HepG2 (cell line): Measurements from ENCODE around the gene TNRC18. TPM values are rescaled to one million over a fixed set of nuclear protein-coding genes. Genes with fewer than 3 reads are reported as not detected.

Experiments used
- ATAC-seq: fragments of 200-7000 bp; cut with Tn5 transposase; 3 replicates; pipeline ENCODE4 v1.9.1; 2020; ENCODE audit warnings: mild to moderate bottlenecking, moderate library complexity
- BruUV-seq: library from RNA; stranded (reverse); fragments of 400-500 nt; replicated peaks from 2 replicates; lab custom pipeline; 2021; lab: Mats Ljungman, UMichigan
- CTCF ChIA-PET: fragments of 300-600 bp; formaldehyde crosslinking; extraction: SDS; loops from one replicate; lab custom pipeline; 2021; ENCODE audit warnings: low total read pairs, inconsistent platforms, low intra/inter-chr PET ratio; lab: Yijun Ruan, JAX
- POLR2A ChIA-PET: fragments of 350-600 bp; sonication (Branson Sonifier 250); formaldehyde crosslinking; loops from one replicate; lab custom pipeline; 2020; ENCODE audit warnings: antibody characterized with exemption, inconsistent platforms; lab: Yijun Ruan, JAX
- DNase-seq: peaks from one replicate; pipeline ENCODE4 v3.0.0-alpha.2; 2015; ENCODE audit warnings: low spot score
- FAIRE-seq: peaks from 3 replicates; lab custom pipeline; 2011; peaks lifted over from hg19 to GRCh38; lab: Jason Lieb, UNC
- H2AFZ ChIP-seq: one replicate; pipeline ENCODE4 v1.6.1; 2011; ENCODE audit warnings: low read length, inconsistent platforms
- H3K27ac ChIP-seq: fragments of 300-600 bp; 3 replicates; pipeline ENCODE4 v1.8.0; 2011; ENCODE audit warnings: mixed run types, mild to moderate bottlenecking, mixed read lengths, low read length, inconsistent platforms; ENCODE audit not compliant: insufficient read depth; ENCODE audit errors: extremely low read length
- H3K27me3 ChIP-seq, 2 experiments: fragments of 200-600 bp in 1 of 2; 2 replicates in 1 of 2; 3 replicates in 1 of 2; pipeline versions ENCODE4 v1.6.0 to v1.8.0; 2011; ENCODE audit warnings: low read length in 2 of 2, mild to moderate bottlenecking in 2 of 2, moderate library complexity in 2 of 2, inconsistent platforms in 1 of 2; ENCODE audit not compliant: insufficient read depth in 2 of 2, control insufficient read depth in 1 of 2
- H3K36me3 ChIP-seq, 2 experiments: fragments of 200-600 bp in 1 of 2; replicated peaks in 1 of 2; 2 replicates in 1 of 2; 3 replicates in 1 of 2; pipeline versions ENCODE4 v1.5.1 to v1.8.0; 2011; ENCODE audit warnings: low read length in 2 of 2, inconsistent platforms in 1 of 2; ENCODE audit not compliant: insufficient read depth in 2 of 2, control insufficient read depth in 1 of 2
- H3K4me1 ChIP-seq: 2 replicates; pipeline ENCODE4 v1.5.1; 2012; ENCODE audit warnings: low read length, inconsistent platforms; ENCODE audit not compliant: insufficient read depth
- H3K4me2 ChIP-seq: 2 replicates; pipeline ENCODE4 v1.6.0; 2011; ENCODE audit warnings: low read depth, low read length, inconsistent platforms
- H3K4me3 ChIP-seq, 3 experiments: fragments of 200-600 bp in 1 of 3; sonication (generic), shearing (Covaris generic) in 1 of 3; replicated peaks in 1 of 3; 2 replicates each; pipeline ENCODE4 v1.5.1; 2011 to 2016; ENCODE audit warnings: low read length in 3 of 3, inconsistent platforms in 2 of 3, low read depth in 2 of 3, mild to moderate bottlenecking in 2 of 3, control low read depth in 1 of 3, mixed read lengths in 1 of 3; ENCODE audit not compliant: insufficient read depth in 1 of 3
- H3K79me2 ChIP-seq: one replicate; pipeline ENCODE4 v1.6.1; 2011; ENCODE audit warnings: low read length, inconsistent platforms; ENCODE audit not compliant: insufficient read depth
- H3K9ac ChIP-seq: 2 replicates; pipeline ENCODE4 v1.6.0; 2011; ENCODE audit warnings: mild to moderate bottlenecking, low read depth, low read length, inconsistent platforms; ENCODE audit not compliant: insufficient read depth
- H3K9me3 ChIP-seq: 2 replicates; pipeline ENCODE4 v1.5.1; 2012; ENCODE audit warnings: mild to moderate bottlenecking, low read length
- H4K20me1 ChIP-seq: 2 replicates; pipeline ENCODE4 v1.6.0; 2011; ENCODE audit warnings: inconsistent platforms, mild to moderate bottlenecking, low read length, moderate library complexity; ENCODE audit not compliant: insufficient read depth
- AGO2 ChIP-seq: fragments of 200-400 bp; formaldehyde crosslinking; optimal IDR thresholded peaks from 2 replicates; pipeline ENCODE3; 2017; ENCODE audit warnings: mild to moderate bottlenecking, low read depth, low read length, moderate library complexity
- CREM ChIP-seq, 2 experiments: sonication (generic) in 1 of 2; formaldehyde crosslinking in 1 of 2; IDR thresholded peaks; 2 replicates each; pipeline versions ENCODE4 v1.4.0 to v1.6.1; 2016 to 2020; ENCODE audit warnings: antibody characterized with exemption in 1 of 2, mild to moderate bottlenecking in 1 of 2, missing genetic modification reagents in 1 of 2
- ETV6 ChIP-seq: sonication (generic); formaldehyde crosslinking; conservative IDR thresholded peaks from 2 replicates; pipeline ENCODE4 v1.4.0; 2020; ENCODE audit warnings: missing genetic modification reagents
- KDM1A ChIP-seq: IDR thresholded peaks from 2 replicates; pipeline ENCODE4 v1.6.1; 2016; ENCODE audit warnings: missing compliant biosample characterization
- MNT ChIP-seq: fragments of 450-650 bp; IDR thresholded peaks from 2 replicates; pipeline ENCODE4 v1.6.1; 2016
- POLR2A ChIP-seq, 2 experiments: IDR thresholded peaks; 2 replicates each; pipeline ENCODE4 v1.6.1; 2011; ENCODE audit warnings: low read depth in 2 of 2, low read length in 2 of 2, mild to moderate bottlenecking in 1 of 2, moderate library complexity in 1 of 2; ENCODE audit not compliant: insufficient read depth in 1 of 2
- RBAK ChIP-seq: sonication (generic); formaldehyde crosslinking; IDR thresholded peaks from 2 replicates; pipeline ENCODE4 v1.5.1; 2020; ENCODE audit warnings: mild to moderate bottlenecking, missing genetic modification reagents
- SNRNP70 ChIP-seq: fragments of 200-400 bp; formaldehyde crosslinking; IDR thresholded peaks from 2 replicates; pipeline ENCODE4 v1.6.1; 2017; ENCODE audit warnings: mild to moderate bottlenecking, low read depth, low read length, moderate library complexity
- U2AF1 ChIP-seq: fragments of 200-400 bp; formaldehyde crosslinking; optimal IDR thresholded peaks from 2 replicates; pipeline ENCODE3; 2017; ENCODE audit warnings: mild to moderate bottlenecking, low read depth, low read length
- ZNF12 ChIP-seq: sonication (generic); formaldehyde crosslinking; IDR thresholded peaks from 2 replicates; pipeline ENCODE4 v1.5.0; 2020; ENCODE audit warnings: missing genetic modification reagents
- ZNF121 ChIP-seq: sonication (generic); formaldehyde crosslinking; IDR thresholded peaks from 2 replicates; pipeline ENCODE4 v1.5.0; 2020; ENCODE audit warnings: mild to moderate bottlenecking, missing genetic modification reagents
- ZNF230 ChIP-seq: sonication (generic); formaldehyde crosslinking; IDR thresholded peaks from 2 replicates; pipeline ENCODE4 v1.4.0; 2020; ENCODE audit warnings: mild to moderate bottlenecking, missing genetic modification reagents
- ZNF672 ChIP-seq: sonication (generic); formaldehyde crosslinking; IDR thresholded peaks from 2 replicates; pipeline ENCODE4 v1.8.1; 2022; ENCODE audit warnings: missing genetic modification reagents
- WGBS: methylation state at CpG from one replicate; pipeline ENCODE4 v1.1.6; 2017; ENCODE audit warnings: low lambda C conversion rate; 5-methylcytosine and 5-hydroxymethylcytosine counted together
- in situ Hi-C: cut with HindIII; loops from 2 replicates; pipeline ENCODE4 v1.10.0; 2017; ENCODE audit warnings: low pct_unique_long_range_greater_than_20kb; ENCODE audit not compliant: extremely low pct_ligation_motif_present
- intact Hi-C: fragments of 100-400 bp; cut with micrococcal nuclease; formaldehyde crosslinking; loops from one replicate; pipeline ENCODE4 v1.10.0; 2022; ENCODE audit not compliant: unreplicated experiment
- polyA plus RNA-seq, 8 experiments: library from polyadenylated mRNA; depleted of rRNA in 3 of 8; stranded (reverse) in 7 of 8; unstranded in 1 of 8; fragments of >200 nt; fragmentation: Illumina TruSeq in 4 of 8; extraction: Trizol in 4 of 8; gene quantifications; 2 replicates each; pipeline versions ENCODE4 v1.2.1 to v1.2.3, GENCODE V29; 2011 to 2016; ENCODE audit warnings: low read depth in 4 of 8, missing spikeins in 1 of 8, mixed read lengths in 1 of 8; ENCODE audit not compliant: insufficient read depth in 1 of 8
- total RNA-seq, 5 experiments: library from RNA; depleted of rRNA; stranded (reverse); fragments of >200 nt; fragmentation: Illumina TruSeq; extraction: Trizol; gene quantifications; 2 replicates each; pipeline ENCODE4 v1.2.3, GENCODE V29; 2016; ENCODE audit warnings: low read depth in 1 of 5

Gene TNRC18
- total and polyA plus RNA-seq, 2 of the 13 experiments (the other 11 are each of a cell fraction or from before 2014, with no cell fraction given), result 11.7 to 17.4 TPM

GRCh38 chr7:5433181-5433580 lies 9.5 kb upstream of the TNRC18 start:
- ChIA-PET CTCF (no interaction called here), POLR2A (interaction anchor here (0.5 kb wide), 1 partner anchor 21 kb away, joined by 4 read pairs; no protein-coding TSS in a partner anchor)
- WGBS, result 100% methylated on average over 3 of the region's 3 CpGs
- Histone ChIP-seq H3K27me3 (no peaks in the 10 kb centered on the region; a peak in 1 of 5 replicates), H3K4me2 (no peak overlapping the region), H3K9me3 (peaks cover 13% of the 10 kb centered on the region; the same call in 1 of the 2 replicates), H3K36me3 (peaks cover 0 to 4% of the 10 kb centered on the region in 2 experiments; a peak in 1 of 5 replicates), H3K9ac (no peak overlapping the region), H2AFZ (no peak overlapping the region), H3K4me3 (no peak overlapping the region), H3K27ac (no peak overlapping the region), H4K20me1 (peaks cover 16% of the 10 kb centered on the region; the same call in 1 of the 2 replicates), H3K4me1 (peaks cover 40% of the 10 kb centered on the region), H3K79me2 (peaks cover 30% of the 10 kb centered on the region)
- FAIRE-seq (no peak), DNase-seq (no peak), ATAC-seq (no peak)
- in situ Hi-C loops, result no loop called here
- BruUV-seq, result no TSS peak
- TF ChIP-seq RBAK (CRISPR knock-in tag), result peak; percentile 98
- 0 out of 2 replicates have a peak, but pooled peaks have one; percentile 63 for TF ChIP-seq KDM1A (CRISPR knock-in tag)
- TF ChIP-seq CREM (IDR thresholded peaks at IDR 0.05), result no peak
- no peak for TF ChIP-seq CREM (CRISPR knock-in tag; IDR thresholded peaks at IDR 0.05)
- TF ChIP-seq AGO2, result peak; percentile 67
- no peak for TF ChIP-seq U2AF1
- TF ChIP-seq ZNF12 (CRISPR knock-in tag), result peak; percentile 100
- TF ChIP-seq POLR2A (IDR thresholded peaks at IDR 0.05; ENCODE audit: insufficient read depth in 1 of 2, low read depth in 2 of 2, low read length in 2 of 2), result 0 out of 4 replicates have a peak, but pooled peaks of 1 of the 2 experiments have one; percentile 24
- TF ChIP-seq ZNF672 (CRISPR knock-in tag), result no peak
- TF ChIP-seq ETV6, result no peak
- intact Hi-C loops, result no loop called here

DNA sequence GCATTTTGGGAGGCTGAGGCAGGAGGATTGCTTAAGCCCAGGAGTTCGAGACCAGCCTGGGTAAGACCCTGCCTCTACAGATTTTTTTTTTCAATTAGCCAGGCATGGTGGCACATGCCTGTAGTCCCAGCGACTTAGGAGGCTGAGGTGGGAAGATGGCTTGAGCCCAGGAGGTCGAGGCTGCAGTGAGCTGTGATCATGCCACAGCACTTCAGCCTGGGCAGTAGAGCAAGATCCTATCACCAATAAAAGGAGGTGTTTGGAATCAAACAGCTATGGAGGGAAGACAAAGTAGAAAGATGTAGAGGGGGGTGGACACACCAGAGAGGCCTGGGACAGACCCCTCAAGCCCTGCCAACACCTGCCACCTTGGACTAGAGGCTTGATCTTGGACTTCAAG lies 9.1 kb upstream of the TNRC18 start:
- Histone ChIP-seq H3K27ac (no peak overlapping the region), H3K9ac (no peak overlapping the region), H3K79me2 (peaks cover 33% of the 10 kb centered on the region), H2AFZ (no peak overlapping the region), H3K4me3 (no peak overlapping the region), H3K4me1 (peaks cover 35% of the 10 kb centered on the region), H3K27me3 (no peaks in the 10 kb centered on the region; a peak in 1 of 5 replicates), H3K9me3 (peaks cover 13% of the 10 kb centered on the region; the same call in 1 of the 2 replicates), H3K4me2 (no peak overlapping the region), H3K36me3 (peaks cover 0 to 4% of the 10 kb centered on the region in 2 experiments; a peak in 1 of 5 replicates), H4K20me1 (peaks cover 16% of the 10 kb centered on the region; the same call in 1 of the 2 replicates)
- no peak for DNase-seq
- in situ Hi-C loops (no loop called here), intact Hi-C loops (no loop called here)
- no peak for ATAC-seq
- TF ChIP-seq ZNF230 (CRISPR knock-in tag) (no peak), ZNF121 (CRISPR knock-in tag) (peak; percentile 78), MNT (no peak), SNRNP70 (no peak)
- 94% methylated on average over 3 of the region's 3 CpGs for WGBS
- CTCF ChIA-PET, result no interaction called here
- BruUV-seq, result no TSS peak
- no peak for FAIRE-seq
- POLR2A ChIA-PET, result interaction anchor here (0.5 to 1.1 kb wide), 2 partner anchors 21 to 22 kb away, joined by 4 to 5 read pairs; no protein-coding TSS in a partner anchor
